ENCODE data around the gene DNMT1.
"Not testable (repeated sequence)": the region's sequence is repeated elsewhere in the genome, so short reads cannot be mapped to it uniquely, and the experiment has no call there.

The DNMT1 gene

GRCh38 chr19:10180459-10180858, 14.3 kb downstream of the DNMT1 start:
- no peak for DNase-seq

- not testable (repeated sequence) for DNase-seq
These were observed 14.7 kb downstream of the DNMT1 start for GRCh38 chr19:10180024-10180423.

DNA sequence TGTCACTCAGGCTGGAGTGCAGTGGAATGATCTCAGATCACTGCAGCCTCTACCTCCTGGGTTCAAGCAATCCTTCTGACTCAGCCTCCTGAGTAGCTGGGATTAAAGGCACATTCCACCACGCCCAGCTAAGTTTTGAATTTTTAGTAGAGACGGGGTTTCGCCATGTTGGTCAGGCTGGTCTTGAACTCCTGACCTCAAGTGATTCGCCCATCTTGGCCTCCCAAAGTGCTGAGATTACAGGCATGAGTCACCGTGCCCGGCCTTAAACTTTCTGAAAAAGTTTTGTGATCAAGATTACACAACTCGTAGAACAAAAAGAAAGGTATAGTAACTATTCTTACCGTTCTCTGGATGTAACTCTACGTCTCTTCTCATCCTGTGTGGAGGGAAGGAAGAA, 21.2 kb downstream of the DNMT1 start:
- DNase-seq: no peak

GRCh38 chr19:10168386-10168948, 26.3 kb downstream of the DNMT1 start:
- DNase-seq: no peak

GRCh38 chr19:10167459-10167858, 27.3 kb downstream of the DNMT1 start:
- no peak for DNase-seq

- not testable (repeated sequence) for DNase-seq
These were observed 28.3 kb downstream of the DNMT1 start for GRCh38 chr19:10166501-10166900.

- DNase-seq: no peak
These were observed 28.7 kb downstream of the DNMT1 start for GRCh38 chr19:10166046-10166445.

- no peak for DNase-seq
These were observed 31.2 kb downstream of the DNMT1 start for GRCh38 chr19:10163536-10163935.

GRCh38 chr19:10159610-10160009, 35.1 kb downstream of the DNMT1 start:
- no peak for DNase-seq

- DNase-seq: no peak
These were observed 36.3 kb downstream of the DNMT1 start for GRCh38 chr19:10158485-10158884.

GRCh38 chr19:10158071-10158470, 36.7 kb downstream of the DNMT1 start:
- no peak for DNase-seq

DNA sequence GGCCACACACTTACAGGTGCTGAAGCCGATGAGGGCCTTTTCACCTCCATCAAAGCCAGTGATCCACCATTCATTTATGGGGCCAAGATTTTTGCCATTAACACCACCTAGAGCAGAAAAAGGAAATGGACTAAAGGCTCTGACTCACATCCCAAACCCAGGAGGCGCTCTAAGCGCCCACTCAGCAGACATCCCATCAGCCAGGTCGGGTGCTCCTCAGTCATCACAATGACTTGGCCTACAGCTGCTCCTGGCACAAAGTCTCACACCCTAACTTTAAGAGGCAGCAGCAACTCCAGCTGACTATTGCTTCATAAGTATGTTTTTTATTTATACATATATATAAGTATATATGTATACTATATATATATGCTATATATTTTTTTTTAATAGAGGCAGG, 38.9 kb downstream of the DNMT1 start:
- no peak for DNase-seq

- DNase-seq: no peak
These were observed 42.7 kb downstream of the DNMT1 start for GRCh38 chr19:10152100-10152499.

DNA sequence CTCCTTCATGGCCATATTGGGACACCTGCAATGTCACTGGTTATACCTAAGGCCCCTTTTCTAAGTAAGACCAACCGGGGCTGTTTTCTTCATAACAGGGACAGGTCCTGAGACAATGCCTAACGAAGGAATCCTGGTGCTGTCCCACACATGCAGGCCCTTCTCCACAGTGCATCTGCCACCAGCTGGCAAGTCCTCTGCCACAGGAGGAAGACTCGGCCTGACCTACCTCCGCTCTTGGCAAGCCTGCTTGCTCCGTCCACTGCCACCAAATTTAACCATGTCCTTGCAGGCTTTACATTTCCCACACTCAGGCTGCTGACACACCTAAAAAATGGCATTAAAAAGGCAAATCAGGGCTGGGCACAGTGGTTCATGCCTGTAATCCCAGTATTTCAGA, 43.2 kb downstream of the DNMT1 start:
- no peak for DNase-seq

- no peak for DNase-seq
These were observed 45.3 kb downstream of the DNMT1 start for GRCh38 chr19:10149427-10149826.

GRCh38 chr19:10146142-10146541, 48.6 kb downstream of the DNMT1 start:
- DNase-seq: no peak

GRCh38 chr19:10145031-10145430, 49.7 kb downstream of the DNMT1 start:
- DNase-seq: no peak

- DNase-seq: no peak
These were observed 50.4 kb downstream of the DNMT1 start for GRCh38 chr19:10144361-10144760.

DNA sequence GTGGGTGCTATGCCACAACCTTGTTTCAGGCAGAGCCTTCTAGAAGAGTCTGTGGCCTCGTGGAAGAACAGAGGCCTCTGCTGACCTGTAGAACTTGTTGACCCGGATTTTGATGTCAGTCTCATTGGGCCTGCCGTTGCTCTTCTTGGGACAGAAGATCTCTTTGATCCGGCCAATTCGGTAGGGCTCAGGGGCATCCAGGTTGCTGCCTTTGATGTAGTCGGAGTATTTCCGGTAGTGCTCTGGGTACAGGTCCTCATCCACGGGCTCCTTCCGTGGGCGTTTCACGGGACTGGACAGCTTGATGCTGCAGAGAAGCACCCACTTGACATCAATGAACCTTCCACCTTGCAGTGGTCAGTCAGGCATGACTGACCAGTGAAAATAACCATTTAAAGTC, 51.1 kb downstream of the DNMT1 start:
- no peak for DNase-seq

DNA sequence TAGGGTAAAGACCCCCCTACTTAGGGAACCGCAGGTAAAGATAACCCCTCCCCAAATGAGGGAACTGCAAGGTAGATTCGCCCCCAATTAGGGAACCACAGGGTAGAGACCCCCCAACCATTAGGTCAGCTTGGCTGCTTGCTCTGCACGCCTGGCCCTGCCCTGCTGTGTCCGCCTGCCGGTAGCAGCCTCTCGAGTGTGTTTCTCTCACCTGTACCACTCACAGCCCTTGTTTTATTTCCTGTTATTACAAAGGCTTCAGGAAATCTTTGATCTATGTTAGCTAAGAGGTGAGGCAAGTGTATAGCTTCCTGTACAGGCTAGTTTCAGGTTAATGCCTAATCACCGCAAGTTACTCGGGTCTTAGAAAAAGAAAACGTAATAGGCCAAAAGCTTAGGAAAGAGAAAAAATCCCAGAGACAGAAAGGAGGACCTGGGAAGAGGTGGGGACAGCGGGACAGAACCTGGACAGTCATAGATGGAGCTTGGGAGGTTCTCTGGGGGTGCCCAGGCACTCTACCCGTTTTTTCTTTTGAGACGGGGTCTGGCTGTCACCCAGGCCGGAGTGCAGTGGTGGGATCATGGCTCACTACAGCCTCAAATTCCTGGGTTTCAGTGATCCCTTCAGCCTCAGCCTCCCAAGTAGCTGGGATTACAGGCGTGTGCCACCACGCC, 51.9 kb downstream of the DNMT1 start:
- no peak for DNase-seq

GRCh38 chr19:10141973-10142372, 52.8 kb downstream of the DNMT1 start:
- no peak for DNase-seq

- no peak for DNase-seq
These were observed 53.3 kb downstream of the DNMT1 start for GRCh38 chr19:10141479-10141878.

GRCh38 chr19:10139952-10140351, 54.8 kb downstream of the DNMT1 start:
- no peak for DNase-seq

DNA sequence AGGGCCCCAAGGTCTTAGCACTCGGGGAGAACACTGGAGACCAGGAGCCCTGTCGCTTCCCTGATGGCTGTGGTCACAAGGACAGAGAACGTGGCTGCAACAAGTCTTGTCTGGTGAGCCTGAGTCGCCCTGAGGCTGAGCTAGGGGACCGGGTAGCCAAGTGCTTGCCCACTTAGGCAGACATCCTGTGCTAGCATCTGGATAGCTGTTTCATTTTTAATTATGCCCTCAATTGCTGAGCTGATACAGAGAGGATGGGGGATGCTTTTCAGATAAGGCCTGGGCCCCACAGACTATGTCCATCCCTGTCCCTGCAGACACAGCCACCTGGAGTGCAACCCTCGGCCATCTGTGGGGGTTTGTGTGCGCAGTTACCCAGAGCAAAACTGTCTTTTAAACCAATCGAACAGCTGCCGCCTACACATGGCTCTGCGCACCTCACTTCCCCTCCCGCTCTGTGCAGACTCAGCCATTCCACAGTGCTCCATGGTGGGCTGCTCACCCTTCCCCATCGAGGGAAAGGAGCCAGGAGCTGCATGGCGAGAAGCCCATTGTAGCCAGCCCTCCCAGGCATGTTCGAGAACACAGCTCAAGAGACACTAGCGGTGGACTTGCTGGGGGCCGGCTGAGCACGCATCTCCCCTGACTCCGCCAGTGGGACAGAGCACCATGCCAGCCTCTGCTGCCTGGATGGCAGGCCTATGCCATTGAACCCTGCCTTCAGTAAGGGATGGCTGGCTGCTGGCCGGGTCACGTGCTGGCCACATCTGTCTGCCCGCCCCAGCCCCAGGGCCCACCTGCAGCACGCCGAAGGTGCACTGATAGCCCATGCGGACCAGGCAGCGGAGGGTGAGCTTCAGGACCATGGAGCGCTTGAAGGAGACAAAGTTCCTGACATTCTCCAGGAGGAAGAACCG, 55.6 kb downstream of the DNMT1 start:
- no peak for DNase-seq
